Neural crest cell (in vitro differentiated cells): ENCODE data around the gene RND2. TPM values are rescaled to one million over a fixed set of nuclear protein-coding genes. Genes with fewer than 3 reads are reported as not detected.
A peak's percentile ranks its signal among the peaks of the same experiment; 100 is the strongest.
"Not testable (repeated sequence)": the region's sequence is repeated elsewhere in the genome, so short reads cannot be mapped to it uniquely, and the experiment has no call there.

ENCODE experiments used
- DNase-seq: peaks from one replicate; pipeline ENCODE4 v3.0.0; 2021; ENCODE audit warnings: low read depth, mixed read lengths, low spot score
- H3K27ac Mint-ChIP-seq: one replicate; pipeline ENCODE4 v1.8.0; 2021; ENCODE audit warnings: mild to moderate bottlenecking, mixed read lengths; ENCODE audit not compliant: unreplicated experiment
- H3K27me3 Mint-ChIP-seq: 2 replicates; pipeline ENCODE4 v1.8.0; 2021; ENCODE audit warnings: low read depth, mild to moderate bottlenecking, mixed read lengths
- H3K36me3 Mint-ChIP-seq: 2 replicates; pipeline ENCODE4 v1.8.0; 2021; ENCODE audit warnings: low read depth, mild to moderate bottlenecking, mixed read lengths
- H3K4me1 Mint-ChIP-seq: 2 replicates; pipeline ENCODE4 v1.8.0; 2021; ENCODE audit warnings: mixed read lengths
- H3K4me3 Mint-ChIP-seq: one replicate; pipeline ENCODE4 v1.8.0; 2021; ENCODE audit warnings: mild to moderate bottlenecking, mixed read lengths
- H3K9me3 Mint-ChIP-seq: 2 replicates; pipeline ENCODE4 v1.8.0; 2021; ENCODE audit warnings: mixed read lengths
- CTCF ChIP-seq: fragments of 200-600 bp; sonication (generic); conservative IDR thresholded peaks from 2 replicates; pipeline ENCODE4 v1.5.0; 2021; ENCODE audit warnings: antibody characterized with exemption, mild to moderate bottlenecking
- total RNA-seq: library from RNA; stranded (reverse); gene quantifications from 2 replicates; pipeline ENCODE4 v1.2.1, GENCODE V29; 2021

The RND2 gene
- total RNA-seq, 1 donor from 2014 or later, result 17.8 TPM

- H3K27me3 Mint-ChIP-seq, result no peaks in the 10 kb centered on the region
These were observed 18.3 kb downstream of the RND2 start for GRCh38 chr17:43043307-43043706.

GRCh38 chr17:43044024-43044423 is 19.0 kb downstream of the RND2 start:
- Mint-ChIP-seq H3K4me1 (peaks cover 26% of the 10 kb centered on the region), H3K4me3 (no peak overlapping the region), H3K36me3 (no peaks in the 10 kb centered on the region), H3K27ac (no peak overlapping the region), H3K9me3 (no peaks in the 10 kb centered on the region), H3K27me3 (no peaks in the 10 kb centered on the region)
- no peak for TF ChIP-seq CTCF
- DNase-seq, result no peak

More at GRCh38 chr17:43043307-43043706, 18.3 kb downstream of the RND2 start:
- no peak for TF ChIP-seq CTCF
- Mint-ChIP-seq H3K9me3 (no peaks in the 10 kb centered on the region), H3K36me3 (no peaks in the 10 kb centered on the region), H3K4me1 (peaks cover 28% of the 10 kb centered on the region), H3K27ac (no peak overlapping the region), H3K4me3 (no peak overlapping the region)
- no peak for DNase-seq

GRCh38 chr17:43051969-43052368 is 26.9 kb downstream of the RND2 start:
- Mint-ChIP-seq H3K27ac (no peak overlapping the region), H3K4me3 (no peak overlapping the region), H3K9me3 (no peaks in the 10 kb centered on the region), H3K27me3 (no peaks in the 10 kb centered on the region), H3K36me3 (peaks cover 5% of the 10 kb centered on the region), H3K4me1 (no peaks in the 10 kb centered on the region)
- no peak for DNase-seq
- no peak for TF ChIP-seq CTCF

- not testable (repeated sequence) for H3K9me3 Mint-ChIP-seq, H3K4me3 Mint-ChIP-seq, H3K4me1 Mint-ChIP-seq
These were observed 28.0 kb downstream of the RND2 start for GRCh38 chr17:43053008-43053407.

GRCh38 chr17:43056051-43056450 is 31.0 kb downstream of the RND2 start:
- no peak for TF ChIP-seq CTCF
- no peak for DNase-seq
- Mint-ChIP-seq H3K9me3 (no peaks in the 10 kb centered on the region), H3K27me3 (no peaks in the 10 kb centered on the region), H3K4me3 (no peak overlapping the region), H3K4me1 (no peaks in the 10 kb centered on the region), H3K27ac (no peak overlapping the region), H3K36me3 (peaks cover 9% of the 10 kb centered on the region)

More at GRCh38 chr17:43053008-43053407, 28.0 kb downstream of the RND2 start:
- not testable (repeated sequence) for H3K36me3 Mint-ChIP-seq, H3K27me3 Mint-ChIP-seq, DNase-seq
- H3K27ac Mint-ChIP-seq, result peak overlapping the region; percentile 27

- H3K36me3 Mint-ChIP-seq, result peaks cover 3% of the 10 kb centered on the region
- no peaks in the 10 kb centered on the region for H3K27me3 Mint-ChIP-seq
- H3K4me1 Mint-ChIP-seq, result peaks cover 4% of the 10 kb centered on the region
- TF ChIP-seq CTCF, result no peak
- no peaks in the 10 kb centered on the region for H3K9me3 Mint-ChIP-seq
- no peak overlapping the region for H3K27ac Mint-ChIP-seq
- no peak overlapping the region for H3K4me3 Mint-ChIP-seq
- DNase-seq, result no peak
These were observed 38.1 kb downstream of the RND2 start for GRCh38 chr17:43062984-43063638.
